Breast epithelium (tissue), 3 donors: ENCODE results near the gene AHRR.

Source experiments
- POLR2A ChIP-seq: fragments of 450-650 bp; IDR thresholded peaks from one replicate; pipeline ENCODE4 v1.6.1; 2016; ENCODE audit warnings: antibody characterized with exemption, mild to moderate bottlenecking, moderate library complexity
- TF ChIP-seq, protein P1 (sequence below), 3 donors: fragments of 450-650 bp; IDR thresholded peaks; one replicate each; pipeline ENCODE4 v1.5.1; 2016 to 2017; ENCODE audit warnings: antibody characterized with exemption in 3 of 3, mild to moderate bottlenecking in 3 of 3, moderate library complexity in 3 of 3

DNA sequence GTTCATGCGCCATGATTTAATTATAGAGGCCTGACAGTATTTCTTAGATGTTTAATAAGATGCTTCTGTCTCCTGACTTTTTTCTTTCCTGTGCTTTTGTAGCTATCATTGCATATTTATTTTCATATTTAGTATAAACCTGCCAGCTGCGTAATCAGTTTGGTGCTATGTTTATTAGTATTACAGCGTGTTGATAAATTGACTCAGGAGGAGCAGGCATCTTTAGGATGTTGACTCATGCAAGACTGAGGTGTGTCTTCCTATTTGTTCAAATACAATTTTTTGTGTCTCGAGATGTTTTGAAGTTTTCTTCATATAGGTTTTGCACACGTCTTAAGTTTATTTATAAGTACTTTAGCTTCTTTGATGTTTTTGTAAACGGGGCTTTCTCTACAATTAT is 85.5 kb downstream of the AHRR start:
- TF ChIP-seq POLR2A: no peak
- TF ChIP-seq, protein P1, sequence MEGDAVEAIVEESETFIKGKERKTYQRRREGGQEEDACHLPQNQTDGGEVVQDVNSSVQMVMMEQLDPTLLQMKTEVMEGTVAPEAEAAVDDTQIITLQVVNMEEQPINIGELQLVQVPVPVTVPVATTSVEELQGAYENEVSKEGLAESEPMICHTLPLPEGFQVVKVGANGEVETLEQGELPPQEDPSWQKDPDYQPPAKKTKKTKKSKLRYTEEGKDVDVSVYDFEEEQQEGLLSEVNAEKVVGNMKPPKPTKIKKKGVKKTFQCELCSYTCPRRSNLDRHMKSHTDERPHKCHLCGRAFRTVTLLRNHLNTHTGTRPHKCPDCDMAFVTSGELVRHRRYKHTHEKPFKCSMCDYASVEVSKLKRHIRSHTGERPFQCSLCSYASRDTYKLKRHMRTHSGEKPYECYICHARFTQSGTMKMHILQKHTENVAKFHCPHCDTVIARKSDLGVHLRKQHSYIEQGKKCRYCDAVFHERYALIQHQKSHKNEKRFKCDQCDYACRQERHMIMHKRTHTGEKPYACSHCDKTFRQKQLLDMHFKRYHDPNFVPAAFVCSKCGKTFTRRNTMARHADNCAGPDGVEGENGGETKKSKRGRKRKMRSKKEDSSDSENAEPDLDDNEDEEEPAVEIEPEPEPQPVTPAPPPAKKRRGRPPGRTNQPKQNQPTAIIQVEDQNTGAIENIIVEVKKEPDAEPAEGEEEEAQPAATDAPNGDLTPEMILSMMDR (IDR thresholded peaks at IDR 0.05): no peak
